Activated CD4-positive, alpha-beta T cell treated with anti-CD3 and anti-CD28 coated beads, Interleukin-2, amount 10 ng/mL, durations not matched to agents 7 days and 5 days (primary cell): Measurements from ENCODE around the gene IPP. TPM values are rescaled to one million over a fixed set of nuclear protein-coding genes. Genes with fewer than 3 reads are reported as not detected.
A peak's percentile ranks its signal among the peaks of the same experiment; 100 is the strongest.

Experiments
- CTCF ChIA-PET: fragments of 350-600 bp; sonication (Branson Sonifier 250); formaldehyde crosslinking; loops from one replicate; lab custom pipeline; 2021; ENCODE audit warnings: antibody characterized with exemption; lab: Charles Lee
- POLR2A ChIA-PET: fragments of 350-600 bp; sonication (Branson Sonifier 250); formaldehyde crosslinking; loops from one replicate; lab custom pipeline; 2021; ENCODE audit warnings: antibody characterized with exemption; lab: Charles Lee
- DNase-seq: peaks from one replicate; pipeline ENCODE4 v3.0.0-alpha.2; 2020
- H3K27ac Mint-ChIP-seq: one replicate; pipeline ENCODE4 v1.8.0; 2021; ENCODE audit warnings: mild to moderate bottlenecking, moderate library complexity, mixed read lengths
- H3K27me3 Mint-ChIP-seq: one replicate; pipeline ENCODE4 v1.8.0; 2021; ENCODE audit warnings: mixed read lengths
- H3K36me3 Mint-ChIP-seq: one replicate; pipeline ENCODE4 v1.8.0; 2021; ENCODE audit warnings: low read depth, mixed read lengths
- H3K4me1 Mint-ChIP-seq: one replicate; pipeline ENCODE4 v1.8.0; 2021; ENCODE audit warnings: mixed read lengths
- H3K4me3 Mint-ChIP-seq: one replicate; pipeline ENCODE4 v1.8.0; 2021; ENCODE audit warnings: mild to moderate bottlenecking, moderate library complexity, mixed read lengths
- H3K9me3 Mint-ChIP-seq: one replicate; pipeline ENCODE4 v1.8.0; 2021; ENCODE audit warnings: mixed read lengths
- total RNA-seq, 2 experiments: library from RNA; stranded (reverse); gene quantifications; one replicate each; pipeline ENCODE4 v1.2.3, GENCODE V29; 2021

IPP gene
- total RNA-seq: 10 to 100 TPM in 1 of 2 experiments, 1 to 10 TPM in 1; 9.5 to 11.8 TPM

- ChIA-PET CTCF (interaction anchor here (0.6 kb wide), 1 partner anchor 766 kb away, joined by 5 read pairs; no protein-coding TSS in a partner anchor), POLR2A (no interaction called here)
- H3K27me3 Mint-ChIP-seq: no peaks in the 10 kb centered on the region
- H3K4me3 Mint-ChIP-seq: peak within 1 kb of the TSS; percentile 89
- peak; percentile 94 for DNase-seq
- peaks cover 23% of the 10 kb centered on the region for H3K4me1 Mint-ChIP-seq
- peaks cover 11% of the 10 kb centered on the region for H3K36me3 Mint-ChIP-seq
- peak within 1 kb of the TSS; percentile 96 for H3K27ac Mint-ChIP-seq
- peaks cover 21% of the 10 kb centered on the region for H3K9me3 Mint-ChIP-seq
These were observed at the start of gene IPP for GRCh38 chr1:45750298-45751038. TSS of gene IPP (minus strand) at chr1:45750653. CDS start at chr1:45746411, 4,242 bp downstream.

- no peak for DNase-seq
- Mint-ChIP-seq H3K9me3 (no peaks in the 10 kb centered on the region), H3K27me3 (peaks cover 22% of the 10 kb centered on the region), H3K27ac (no peak overlapping the region), H3K4me3 (no peak overlapping the region), H3K4me1 (peaks cover under 1% of the 10 kb centered on the region), H3K36me3 (no peaks in the 10 kb centered on the region)
- ChIA-PET CTCF (interaction anchor here (0.6 to 0.7 kb wide), 2 partner anchors 16 to 119 kb away, joined by 3 read pairs; no protein-coding TSS in a partner anchor), POLR2A (no interaction called here)
These were observed 46.5 kb upstream of the IPP start for GRCh38 chr1:45796946-45797345.

- peaks cover 23% of the 10 kb centered on the region for H3K27me3 Mint-ChIP-seq
- CTCF ChIA-PET: no interaction called here
- no peak for DNase-seq
- no peaks in the 10 kb centered on the region for H3K36me3 Mint-ChIP-seq
- POLR2A ChIA-PET: no interaction called here
- no peak overlapping the region for H3K27ac Mint-ChIP-seq
- H3K9me3 Mint-ChIP-seq: no peaks in the 10 kb centered on the region
- no peak overlapping the region for H3K4me3 Mint-ChIP-seq
- no peaks in the 10 kb centered on the region for H3K4me1 Mint-ChIP-seq
These were observed 45.9 kb upstream of the IPP start for GRCh38 chr1:45796381-45796780.

GRCh38 chr1:45793942-45794604 lies 43.6 kb upstream of the IPP start:
- Mint-ChIP-seq H3K36me3 (no peaks in the 10 kb centered on the region), H3K27me3 (peaks cover 26% of the 10 kb centered on the region), H3K27ac (no peak overlapping the region), H3K4me3 (no peak overlapping the region), H3K9me3 (no peaks in the 10 kb centered on the region), H3K4me1 (no peaks in the 10 kb centered on the region)
- CTCF ChIA-PET: interaction anchor here (1.0 kb wide), 1 partner anchor 15 kb away, joined by 3 read pairs; no protein-coding TSS in a partner anchor
- POLR2A ChIA-PET: no interaction called here
- no peak for DNase-seq

- Mint-ChIP-seq H3K36me3 (no peaks in the 10 kb centered on the region), H3K9me3 (no peaks in the 10 kb centered on the region), H3K27ac (no peak overlapping the region), H3K4me1 (no peaks in the 10 kb centered on the region), H3K27me3 (peaks cover 31% of the 10 kb centered on the region), H3K4me3 (no peak overlapping the region)
- DNase-seq: no peak
- CTCF ChIA-PET: no interaction called here
- POLR2A ChIA-PET: no interaction called here
These were observed 42.3 kb upstream of the IPP start for GRCh38 chr1:45792744-45793143.

GRCh38 chr1:45789601-45790000 lies 39.1 kb upstream of the IPP start:
- Mint-ChIP-seq H3K4me3 (no peak overlapping the region), H3K9me3 (peaks cover 2% of the 10 kb centered on the region)

GRCh38 chr1:45787905-45788304 lies 37.5 kb upstream of the IPP start:
- Mint-ChIP-seq H3K36me3 (peaks cover 2% of the 10 kb centered on the region), H3K27ac (no peak overlapping the region), H3K27me3 (peaks cover 28% of the 10 kb centered on the region), H3K9me3 (peaks cover 2% of the 10 kb centered on the region), H3K4me3 (no peak overlapping the region), H3K4me1 (peaks cover 21% of the 10 kb centered on the region)
- POLR2A ChIA-PET: no interaction called here
- CTCF ChIA-PET: interaction anchor here (1.2 kb wide), 1 partner anchor 15 kb away, joined by 6 read pairs; no protein-coding TSS in a partner anchor
- no peak for DNase-seq

More at GRCh38 chr1:45789601-45790000, 39.1 kb upstream of the IPP start:
- ChIA-PET POLR2A (no interaction called here), CTCF (interaction anchor here (0.6 kb wide), 1 partner anchor 44 kb away, joined by 3 read pairs; no protein-coding TSS in a partner anchor)
- Mint-ChIP-seq H3K4me1 (peaks cover 20% of the 10 kb centered on the region), H3K27me3 (peaks cover 32% of the 10 kb centered on the region), H3K36me3 (peaks cover 2% of the 10 kb centered on the region), H3K27ac (no peak overlapping the region)
- DNase-seq: no peak

- ChIA-PET POLR2A (no interaction called here), CTCF (no interaction called here)
- Mint-ChIP-seq H3K4me1 (peaks cover 21% of the 10 kb centered on the region), H3K9me3 (peaks cover 2% of the 10 kb centered on the region), H3K4me3 (peak overlapping the region; percentile 45), H3K36me3 (peaks cover 2% of the 10 kb centered on the region), H3K27ac (peak overlapping the region; percentile 31), H3K27me3 (peaks cover 28% of the 10 kb centered on the region)
- DNase-seq: peak; percentile 76
These were observed 35.1 kb upstream of the IPP start for GRCh38 chr1:45785583-45785982.

- CTCF ChIA-PET: no interaction called here
- H3K36me3 Mint-ChIP-seq: no peaks in the 10 kb centered on the region
- H3K27ac Mint-ChIP-seq: no peak overlapping the region
- no peak overlapping the region for H3K4me3 Mint-ChIP-seq
- POLR2A ChIA-PET: no interaction called here
- no peak for DNase-seq
- H3K9me3 Mint-ChIP-seq: no peaks in the 10 kb centered on the region
- peaks cover 5% of the 10 kb centered on the region for H3K27me3 Mint-ChIP-seq
- H3K4me1 Mint-ChIP-seq: peaks cover 1% of the 10 kb centered on the region
These were observed 25.3 kb upstream of the IPP start for GRCh38 chr1:45775794-45776193.

GRCh38 chr1:45772971-45773370 lies 22.5 kb upstream of the IPP start:
- H3K4me3 Mint-ChIP-seq: no peak overlapping the region
- DNase-seq: no peak
- ChIA-PET POLR2A (no interaction called here), CTCF (interaction anchor here (1.4 kb wide), 1 partner anchor 9 kb away, joined by 3 read pairs; no protein-coding TSS in a partner anchor)
- H3K4me1 Mint-ChIP-seq: peaks cover 1% of the 10 kb centered on the region
- H3K9me3 Mint-ChIP-seq: no peaks in the 10 kb centered on the region
- H3K27ac Mint-ChIP-seq: no peak overlapping the region
- no peaks in the 10 kb centered on the region for H3K27me3 Mint-ChIP-seq
- H3K36me3 Mint-ChIP-seq: no peaks in the 10 kb centered on the region

GRCh38 chr1:45769261-45769932 lies 18.9 kb upstream of the IPP start:
- Mint-ChIP-seq H3K4me1 (peaks cover 1% of the 10 kb centered on the region), H3K36me3 (no peaks in the 10 kb centered on the region), H3K27me3 (no peaks in the 10 kb centered on the region), H3K27ac (no peak overlapping the region), H3K9me3 (no peaks in the 10 kb centered on the region), H3K4me3 (no peak overlapping the region)
- DNase-seq: no peak
- ChIA-PET POLR2A (no interaction called here), CTCF (interaction anchor here (1.2 to 1.8 kb wide), 2 partner anchors 10 to 17 kb away, joined by 4 to 5 read pairs; no protein-coding TSS in a partner anchor)

- H3K4me1 Mint-ChIP-seq: no peaks in the 10 kb centered on the region
- ChIA-PET CTCF (interaction anchor here (0.6 kb wide), 1 partner anchor 257 kb away, joined by 3 read pairs; no protein-coding TSS in a partner anchor), POLR2A (no interaction called here)
- H3K27me3 Mint-ChIP-seq: peaks cover 4% of the 10 kb centered on the region
- H3K9me3 Mint-ChIP-seq: no peaks in the 10 kb centered on the region
- H3K27ac Mint-ChIP-seq: no peak overlapping the region
- H3K4me3 Mint-ChIP-seq: no peak overlapping the region
- no peaks in the 10 kb centered on the region for H3K36me3 Mint-ChIP-seq
- no peak for DNase-seq
These were observed 16.6 kb upstream of the IPP start for GRCh38 chr1:45767035-45767434.
